Ishikawa (cell line): Measurements from ENCODE around the gene CCDC61.

ENCODE experiments used
- CEBPB ChIP-seq: IDR thresholded peaks from 2 replicates; pipeline ENCODE4 v1.6.1; 2012
- CREB1 ChIP-seq: IDR thresholded peaks from 2 replicates; pipeline ENCODE4 v1.6.1; 2012; ENCODE audit warnings: low read depth
- EGR1 ChIP-seq: IDR thresholded peaks from 2 replicates; pipeline ENCODE4 v1.6.1; 2012
- EP300 ChIP-seq: IDR thresholded peaks from 2 replicates; pipeline ENCODE4 v1.6.1; 2012; ENCODE audit warnings: borderline replicate concordance
- FOXM1 ChIP-seq: IDR thresholded peaks from 2 replicates; pipeline ENCODE4 v1.6.1; 2012; ENCODE audit warnings: low read depth, borderline replicate concordance
- NFIC ChIP-seq: IDR thresholded peaks from 2 replicates; pipeline ENCODE4 v1.6.1; 2012
- RAD21 ChIP-seq: IDR thresholded peaks from 2 replicates; pipeline ENCODE4 v1.6.1; 2012; ENCODE audit warnings: low read depth
- TAF1 ChIP-seq: IDR thresholded peaks from 2 replicates; pipeline ENCODE4 v1.6.1; 2012; ENCODE audit warnings: low read depth, mild to moderate bottlenecking
- TCF12 ChIP-seq: IDR thresholded peaks from 2 replicates; pipeline ENCODE4 v1.6.1; 2012; ENCODE audit warnings: low read depth
- TEAD4 ChIP-seq: IDR thresholded peaks from 2 replicates; pipeline ENCODE4 v1.6.1; 2012
- YY1 ChIP-seq: IDR thresholded peaks from 2 replicates; pipeline ENCODE4 v1.6.1; 2012; ENCODE audit warnings: low read depth
- ZBTB7A ChIP-seq: IDR thresholded peaks from 2 replicates; pipeline ENCODE4 v1.6.1; 2012; ENCODE audit warnings: low read depth
- TF ChIP-seq, protein P1 (sequence below): IDR thresholded peaks from 2 replicates; pipeline ENCODE4 v1.6.1; 2012
- TF ChIP-seq, protein P2 (sequence below): IDR thresholded peaks from 2 replicates; pipeline ENCODE4 v1.6.1; 2012
- TF ChIP-seq, protein P3 (sequence below): IDR thresholded peaks from 2 replicates; pipeline ENCODE4 v1.6.1; 2012; ENCODE audit warnings: low read depth, mild to moderate bottlenecking

Gene CCDC61

DNA sequence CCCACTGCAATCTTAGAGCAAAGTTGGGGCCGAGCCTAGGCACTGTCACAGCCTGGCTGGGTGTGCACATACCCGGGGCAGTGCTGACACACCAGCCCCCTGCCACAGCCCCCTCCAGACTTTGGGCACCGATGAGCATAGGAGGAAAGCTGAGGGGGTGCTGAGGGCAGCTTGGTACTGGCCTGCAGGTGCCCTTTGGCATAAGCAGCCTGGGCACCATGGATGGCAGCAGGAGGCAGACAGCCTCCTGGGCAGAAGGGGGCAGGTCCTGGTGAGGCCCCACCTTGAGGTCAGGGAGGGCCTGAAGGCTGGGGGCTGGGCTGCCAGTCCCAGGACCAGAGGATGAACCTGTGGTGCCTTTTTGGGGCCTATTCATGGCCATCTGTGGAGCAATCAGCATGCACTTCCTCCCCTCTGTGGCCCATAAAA is 37.3 kb downstream of the CCDC61 start:
- no peak for TF ChIP-seq CEBPB
- TF ChIP-seq FOXM1 = no peak
- no peak for TF ChIP-seq TAF1
- TF ChIP-seq, protein P1, sequence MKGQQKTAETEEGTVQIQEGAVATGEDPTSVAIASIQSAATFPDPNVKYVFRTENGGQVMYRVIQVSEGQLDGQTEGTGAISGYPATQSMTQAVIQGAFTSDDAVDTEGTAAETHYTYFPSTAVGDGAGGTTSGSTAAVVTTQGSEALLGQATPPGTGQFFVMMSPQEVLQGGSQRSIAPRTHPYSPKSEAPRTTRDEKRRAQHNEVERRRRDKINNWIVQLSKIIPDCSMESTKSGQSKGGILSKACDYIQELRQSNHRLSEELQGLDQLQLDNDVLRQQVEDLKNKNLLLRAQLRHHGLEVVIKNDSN = no peak
- no peak for TF ChIP-seq EP300

GRCh38 chr19:46033401-46033800 is 38.1 kb downstream of the CCDC61 start:
- no peak for TF ChIP-seq ZBTB7A
- TF ChIP-seq NFIC = no peak
- TF ChIP-seq, protein P2, sequence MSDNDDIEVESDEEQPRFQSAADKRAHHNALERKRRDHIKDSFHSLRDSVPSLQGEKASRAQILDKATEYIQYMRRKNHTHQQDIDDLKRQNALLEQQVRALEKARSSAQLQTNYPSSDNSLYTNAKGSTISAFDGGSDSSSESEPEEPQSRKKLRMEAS = no peak
- TF ChIP-seq, protein P3, sequence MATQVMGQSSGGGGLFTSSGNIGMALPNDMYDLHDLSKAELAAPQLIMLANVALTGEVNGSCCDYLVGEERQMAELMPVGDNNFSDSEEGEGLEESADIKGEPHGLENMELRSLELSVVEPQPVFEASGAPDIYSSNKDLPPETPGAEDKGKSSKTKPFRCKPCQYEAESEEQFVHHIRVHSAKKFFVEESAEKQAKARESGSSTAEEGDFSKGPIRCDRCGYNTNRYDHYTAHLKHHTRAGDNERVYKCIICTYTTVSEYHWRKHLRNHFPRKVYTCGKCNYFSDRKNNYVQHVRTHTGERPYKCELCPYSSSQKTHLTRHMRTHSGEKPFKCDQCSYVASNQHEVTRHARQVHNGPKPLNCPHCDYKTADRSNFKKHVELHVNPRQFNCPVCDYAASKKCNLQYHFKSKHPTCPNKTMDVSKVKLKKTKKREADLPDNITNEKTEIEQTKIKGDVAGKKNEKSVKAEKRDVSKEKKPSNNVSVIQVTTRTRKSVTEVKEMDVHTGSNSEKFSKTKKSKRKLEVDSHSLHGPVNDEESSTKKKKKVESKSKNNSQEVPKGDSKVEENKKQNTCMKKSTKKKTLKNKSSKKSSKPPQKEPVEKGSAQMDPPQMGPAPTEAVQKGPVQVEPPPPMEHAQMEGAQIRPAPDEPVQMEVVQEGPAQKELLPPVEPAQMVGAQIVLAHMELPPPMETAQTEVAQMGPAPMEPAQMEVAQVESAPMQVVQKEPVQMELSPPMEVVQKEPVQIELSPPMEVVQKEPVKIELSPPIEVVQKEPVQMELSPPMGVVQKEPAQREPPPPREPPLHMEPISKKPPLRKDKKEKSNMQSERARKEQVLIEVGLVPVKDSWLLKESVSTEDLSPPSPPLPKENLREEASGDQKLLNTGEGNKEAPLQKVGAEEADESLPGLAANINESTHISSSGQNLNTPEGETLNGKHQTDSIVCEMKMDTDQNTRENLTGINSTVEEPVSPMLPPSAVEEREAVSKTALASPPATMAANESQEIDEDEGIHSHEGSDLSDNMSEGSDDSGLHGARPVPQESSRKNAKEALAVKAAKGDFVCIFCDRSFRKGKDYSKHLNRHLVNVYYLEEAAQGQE = no peak
- TF ChIP-seq EGR1 = no peak
- TF ChIP-seq, protein P1 = no peak
- TF ChIP-seq RAD21 = no peak
- no peak for TF ChIP-seq YY1
- no peak for TF ChIP-seq TEAD4
- TF ChIP-seq CEBPB = no peak
- TF ChIP-seq EP300 = no peak

GRCh38 chr19:46035546-46035945 is 40.3 kb downstream of the CCDC61 start:
- TF ChIP-seq TCF12 (no peak), FOXM1 (no peak), YY1 (no peak), CREB1 (no peak), CEBPB (no peak), RAD21 (no peak), ZBTB7A (no peak), TAF1 (no peak), EGR1 (no peak), NFIC (no peak), EP300 (no peak), TEAD4 (no peak)
- TF ChIP-seq, protein P1 = no peak
- TF ChIP-seq, protein P3 = no peak
- TF ChIP-seq, protein P2 = no peak

GRCh38 chr19:46035986-46036743 is 40.9 kb downstream of the CCDC61 start:
- TF ChIP-seq EGR1 = no peak
- TF ChIP-seq RAD21 = no peak
- no peak for TF ChIP-seq FOXM1
- TF ChIP-seq TCF12 = no peak
- TF ChIP-seq EP300 = no peak

GRCh38 chr19:46036744-46037128 is 41.5 kb downstream of the CCDC61 start:
- TF ChIP-seq FOXM1 = no peak
- TF ChIP-seq CREB1 = no peak
- TF ChIP-seq, protein P2 = no peak
- no peak for TF ChIP-seq EP300
- TF ChIP-seq ZBTB7A = no peak
- no peak for TF ChIP-seq CEBPB
- TF ChIP-seq, protein P3 = no peak
- no peak for TF ChIP-seq YY1
- no peak for TF ChIP-seq TCF12
- TF ChIP-seq, protein P1 = no peak
- TF ChIP-seq TAF1 = no peak
- no peak for TF ChIP-seq RAD21
- no peak for TF ChIP-seq TEAD4
- no peak for TF ChIP-seq EGR1
- TF ChIP-seq NFIC = no peak
